Large intestine (tissue), 3 donors: ENCODE data around the gene KRTAP3-2. TPM values are rescaled to one million over a fixed set of nuclear protein-coding genes. Genes with fewer than 3 reads are reported as not detected.

Source experiments
- DNase-seq, 2 donors: peaks; one replicate each; pipeline versions ENCODE4 v3.0.0 to v3.0.0-alpha.2; 2013
- H3K27ac ChIP-seq: one replicate; pipeline ENCODE4 v1.5.1; 2013; ENCODE audit warnings: low read length
- H3K27me3 ChIP-seq: 2 replicates; pipeline ENCODE4 v1.6.1; 2013; ENCODE audit warnings: low read length; ENCODE audit not compliant: control insufficient read depth, insufficient read depth
- H3K36me3 ChIP-seq: 2 replicates; pipeline ENCODE4 v1.6.1; 2013; ENCODE audit warnings: low read length; ENCODE audit not compliant: control insufficient read depth, insufficient read depth
- H3K4me1 ChIP-seq: one replicate; pipeline ENCODE4 v1.6.1; 2013; ENCODE audit warnings: low read length; ENCODE audit not compliant: control insufficient read depth, insufficient read depth
- H3K4me3 ChIP-seq: one replicate; pipeline ENCODE4 v1.5.1; 2013; ENCODE audit warnings: low read length
- H3K9me3 ChIP-seq: one replicate; pipeline ENCODE4 v1.6.1; 2013; ENCODE audit warnings: mild to moderate bottlenecking, low read depth, low read length, moderate library complexity; ENCODE audit not compliant: control insufficient read depth
- whole genome bisulfite sequencing: methylation state at CpG from one replicate; pipeline ENCODE4 v1.1.5; 2013; ENCODE audit warnings: low lambda C conversion rate; ENCODE audit not compliant: insufficient coverage; 5-methylcytosine and 5-hydroxymethylcytosine counted together
- polyA plus RNA-seq: library from polyadenylated mRNA; unstranded; fragments of 120-200 nt; gene quantifications from one replicate; pipeline ENCODE4 v1.2.1, GENCODE V29; 2013

KRTAP3-2 gene
- polyA plus RNA-seq, 1 donor = not detected

DNA sequence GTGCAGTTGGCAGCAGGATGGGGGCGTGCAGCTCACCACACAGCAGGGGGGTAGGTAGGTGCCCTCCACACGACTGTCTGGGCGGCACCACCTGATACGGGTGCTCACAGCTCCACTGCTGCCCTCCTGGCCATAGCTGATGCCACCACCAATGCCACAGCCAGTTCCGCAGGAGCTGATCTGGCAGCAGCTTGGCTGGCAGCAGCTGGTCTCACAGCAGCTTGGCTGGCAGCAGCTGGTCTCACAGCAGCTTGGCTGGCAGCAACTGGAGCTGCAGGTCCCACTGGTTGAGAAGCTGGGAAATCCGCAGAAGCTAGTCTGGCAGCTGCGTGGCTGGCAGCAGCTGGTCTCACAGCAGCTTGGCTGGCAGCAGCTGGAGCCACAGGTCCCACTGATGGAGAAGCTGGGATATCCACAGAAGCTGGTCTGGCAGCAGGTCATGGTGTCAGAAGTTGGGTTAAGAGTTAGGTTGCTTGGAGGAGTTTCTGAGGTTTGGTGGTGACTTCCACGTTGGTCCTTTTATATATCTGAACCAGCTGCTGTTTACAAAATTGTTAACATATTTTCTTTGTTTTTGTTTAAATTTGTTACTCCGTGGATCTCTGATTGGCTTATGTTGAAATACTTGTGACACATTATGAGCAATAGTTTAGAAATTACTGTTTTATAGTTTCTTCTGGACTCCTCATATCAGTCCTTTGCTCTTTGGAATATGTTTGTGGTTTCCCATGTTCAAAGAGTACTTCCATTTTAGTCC, 27.2 kb upstream of the KRTAP3-2 start, which contains the start of gene KRTAP1-5:
Gene KRTAP1-5, minus strand, starts transcription at position 494 of the 757 bp plus-strand sequence. Its CDS starts 53 bp downstream, at position 441.
- WGBS = 64% methylated on average over 2 of the region's 9 CpGs
- Histone ChIP-seq H3K4me3 (no peak within 1 kb of the TSS), H3K4me1 (no peaks in the 10 kb centered on the region), H3K36me3 (no peaks in the 10 kb centered on the region), H3K27ac (no peak within 1 kb of the TSS), H3K9me3 (no peaks in the 10 kb centered on the region), H3K27me3 (no peaks in the 10 kb centered on the region)
- no peak for DNase-seq

DNA sequence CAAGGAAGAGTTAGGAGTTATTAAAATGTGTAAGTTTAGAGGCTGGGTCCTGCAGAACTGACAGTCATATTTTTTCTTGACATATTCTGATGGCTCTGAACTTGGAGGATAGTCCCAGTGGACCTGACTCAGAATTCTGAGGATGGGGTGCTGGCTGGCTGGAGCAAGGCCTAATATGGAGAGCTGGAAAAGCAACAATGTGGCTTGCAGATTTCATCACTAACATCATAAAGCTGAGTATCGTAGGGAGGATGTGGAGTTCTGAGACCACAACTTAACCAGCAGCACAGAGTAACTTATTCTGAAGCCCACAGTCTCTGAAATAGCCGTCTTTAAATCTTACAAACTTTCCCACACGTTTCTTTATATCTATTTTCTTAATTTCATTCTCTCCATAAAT, 25.0 kb upstream of the KRTAP3-2 start:
- Histone ChIP-seq H3K27ac (no peak overlapping the region), H3K9me3 (no peaks in the 10 kb centered on the region)

DNA sequence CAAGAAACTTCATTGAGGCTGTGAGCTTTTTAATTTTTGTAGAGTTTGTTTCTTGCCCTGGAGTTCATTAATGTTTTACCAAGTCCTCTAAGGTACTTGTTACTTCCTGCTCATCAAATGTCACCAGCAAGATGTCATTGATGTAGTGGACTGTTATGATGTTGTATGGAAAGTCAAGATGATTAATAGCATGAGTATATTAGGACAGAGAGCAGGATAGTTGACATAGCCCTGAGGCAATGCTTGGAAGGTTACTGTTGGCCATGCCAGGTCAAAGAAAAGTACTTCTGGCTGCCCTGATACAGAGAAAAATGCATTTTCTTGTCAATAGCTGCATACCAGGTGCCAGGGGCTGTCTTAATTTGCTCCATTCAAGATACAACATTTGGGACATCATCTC, 20.6 kb upstream of the KRTAP3-2 start:
- H3K9me3 ChIP-seq = no peaks in the 10 kb centered on the region
- H3K27me3 ChIP-seq = no peaks in the 10 kb centered on the region
- no peaks in the 10 kb centered on the region for H3K36me3 ChIP-seq
- no peak for DNase-seq
- no peak overlapping the region for H3K27ac ChIP-seq
- H3K4me3 ChIP-seq = no peak overlapping the region
- no peaks in the 10 kb centered on the region for H3K4me1 ChIP-seq

More for the DNA sequence above, 25.0 kb upstream of the KRTAP3-2 start:
- no peaks in the 10 kb centered on the region for H3K4me1 ChIP-seq
- H3K27me3 ChIP-seq = no peaks in the 10 kb centered on the region
- H3K36me3 ChIP-seq = no peaks in the 10 kb centered on the region
- DNase-seq = no peak
- no peak overlapping the region for H3K4me3 ChIP-seq
- no CpG with 5 or more reads among the region's 3 CpGs for WGBS

DNA sequence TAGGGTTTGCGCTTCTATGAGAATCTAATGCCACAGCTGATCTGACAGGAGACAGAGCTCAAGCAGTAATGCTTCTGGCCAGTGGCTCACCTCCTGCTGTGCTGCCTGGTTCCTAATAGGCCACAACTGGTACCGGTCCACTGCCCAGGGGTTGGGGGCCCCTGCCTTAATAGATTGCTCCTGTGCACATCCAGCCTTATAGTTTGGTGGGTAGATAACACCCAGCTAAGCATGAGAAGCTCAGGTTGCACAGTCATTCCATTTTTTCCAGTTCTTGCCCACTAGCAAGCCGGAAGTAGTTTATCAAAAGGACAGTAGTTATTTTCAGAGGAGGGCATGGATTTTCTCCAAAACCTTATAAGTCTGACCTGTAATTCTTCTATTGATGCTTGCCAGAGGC, 19.7 kb upstream of the KRTAP3-2 start:
- Histone ChIP-seq H3K4me1 (no peaks in the 10 kb centered on the region), H3K27me3 (no peaks in the 10 kb centered on the region), H3K36me3 (no peaks in the 10 kb centered on the region), H3K4me3 (no peak overlapping the region), H3K27ac (no peak overlapping the region), H3K9me3 (no peaks in the 10 kb centered on the region)
- DNase-seq = no peak
- WGBS = no CpG with 5 or more reads among the region's 3 CpGs

DNA sequence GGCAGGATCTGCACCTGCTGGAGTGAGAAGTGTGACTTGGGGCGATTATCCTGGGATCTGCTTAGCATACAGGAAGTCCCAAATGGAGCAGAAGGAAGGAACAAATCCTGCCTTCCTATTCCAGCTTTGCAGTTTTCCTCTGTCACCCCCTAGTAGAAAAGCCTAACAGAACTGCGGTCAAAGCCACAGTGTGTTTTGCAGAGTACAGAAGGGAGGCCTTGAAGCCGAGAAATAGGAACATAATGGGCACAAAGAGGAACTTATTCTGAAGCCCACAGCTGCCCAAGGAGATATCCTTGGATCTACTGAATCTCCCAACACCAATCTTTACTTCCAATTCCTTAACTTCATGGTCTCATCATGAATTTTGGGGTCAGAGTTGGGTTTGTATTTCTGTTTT, 18.8 kb upstream of the KRTAP3-2 start:
- Histone ChIP-seq H3K27ac (no peak overlapping the region), H3K4me1 (no peaks in the 10 kb centered on the region), H3K9me3 (no peaks in the 10 kb centered on the region), H3K36me3 (no peaks in the 10 kb centered on the region), H3K27me3 (no peaks in the 10 kb centered on the region), H3K4me3 (no peak overlapping the region)
- no peak for DNase-seq
- no CpG with 5 or more reads among the region's 3 CpGs for WGBS

DNA sequence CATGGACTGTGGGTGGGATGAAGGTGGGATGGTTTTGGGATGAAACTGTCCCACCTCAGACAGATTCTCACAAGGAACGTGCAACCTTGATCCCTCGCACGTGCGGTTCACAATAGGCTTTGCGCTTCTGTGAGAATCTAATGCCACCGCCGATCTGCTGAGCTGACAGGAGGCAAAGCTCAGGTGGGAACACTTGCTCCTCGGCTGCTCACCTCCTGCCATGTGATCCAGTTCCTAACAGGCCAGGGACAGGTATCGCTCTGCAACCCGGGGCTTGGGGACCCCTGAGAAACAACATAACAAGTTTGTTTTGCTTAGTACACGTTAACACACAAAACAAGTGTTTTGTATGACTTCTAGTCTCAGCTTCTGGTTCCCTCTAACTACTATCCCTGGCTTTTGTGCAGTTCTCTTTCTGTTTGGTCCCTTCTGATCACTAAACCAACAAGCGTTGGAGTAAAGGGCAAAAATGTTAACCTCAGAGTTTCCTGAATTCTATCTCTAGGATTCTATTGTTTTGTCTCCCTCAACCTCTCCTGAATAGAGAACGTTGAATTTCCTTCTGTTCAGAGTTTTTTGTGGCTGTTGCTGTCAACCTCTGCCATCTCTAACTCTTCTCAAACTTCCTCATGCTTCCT, 17.0 kb upstream of the KRTAP3-2 start:
- Histone ChIP-seq H3K36me3 (no peaks in the 10 kb centered on the region), H3K4me3 (no peak overlapping the region), H3K27ac (no peak overlapping the region), H3K9me3 (no peaks in the 10 kb centered on the region), H3K4me1 (no peaks in the 10 kb centered on the region), H3K27me3 (no peaks in the 10 kb centered on the region)
- no peak for DNase-seq
- 65% methylated on average over 2 of the region's 13 CpGs for WGBS

DNA sequence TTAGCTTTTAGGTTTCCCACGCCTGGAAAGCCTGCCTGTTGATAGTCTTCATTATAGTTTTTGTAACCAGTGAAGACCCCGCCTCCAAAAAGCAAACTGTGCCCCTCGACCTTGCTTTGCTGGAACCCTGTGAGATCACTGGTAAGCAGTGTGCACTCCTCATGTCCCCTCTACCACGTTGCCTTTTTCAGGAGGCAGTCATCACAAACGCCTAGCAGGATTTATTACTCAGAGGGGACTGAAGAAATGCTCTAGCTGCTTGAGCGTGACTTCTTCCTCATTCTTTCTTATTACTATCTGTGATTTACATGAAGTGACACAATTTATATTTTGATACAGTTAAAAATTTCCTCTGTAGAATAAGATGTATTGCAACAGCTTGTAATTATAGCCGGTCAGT, 15.7 kb upstream of the KRTAP3-2 start:
- H3K27ac ChIP-seq = no peak overlapping the region
- no peaks in the 10 kb centered on the region for H3K36me3 ChIP-seq
- WGBS = 100% methylated on average over 2 of the region's 7 CpGs
- no peak overlapping the region for H3K4me3 ChIP-seq
- no peaks in the 10 kb centered on the region for H3K9me3 ChIP-seq
- no peak for DNase-seq
- no peaks in the 10 kb centered on the region for H3K4me1 ChIP-seq
- no peaks in the 10 kb centered on the region for H3K27me3 ChIP-seq

DNA sequence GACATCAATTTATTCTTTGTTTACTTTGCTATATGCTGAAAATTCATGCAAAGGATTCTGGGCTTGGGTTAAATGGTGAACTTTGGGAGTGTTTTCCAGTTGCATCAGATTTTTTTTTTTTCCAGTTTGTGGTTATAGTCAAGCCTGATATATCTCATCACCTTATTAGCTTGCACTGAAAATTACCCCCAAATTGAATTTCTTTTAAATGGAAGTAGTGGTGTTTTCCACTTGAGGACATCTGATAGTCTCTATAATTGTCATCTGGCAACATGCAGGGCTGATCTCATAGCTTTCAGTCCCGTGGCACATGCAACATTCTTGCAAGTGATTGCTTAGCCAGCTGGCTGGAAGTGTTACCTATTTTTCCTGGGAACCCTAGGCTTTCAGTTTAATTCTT, 13.9 kb upstream of the KRTAP3-2 start:
- no peak overlapping the region for H3K4me3 ChIP-seq
- no peaks in the 10 kb centered on the region for H3K4me1 ChIP-seq
- H3K27ac ChIP-seq = no peak overlapping the region
- DNase-seq = no peak
- H3K36me3 ChIP-seq = no peaks in the 10 kb centered on the region
- no peaks in the 10 kb centered on the region for H3K9me3 ChIP-seq
- H3K27me3 ChIP-seq = peaks cover 2% of the 10 kb centered on the region
- no CpG with 5 or more reads among the region's 1 CpG for WGBS

DNA sequence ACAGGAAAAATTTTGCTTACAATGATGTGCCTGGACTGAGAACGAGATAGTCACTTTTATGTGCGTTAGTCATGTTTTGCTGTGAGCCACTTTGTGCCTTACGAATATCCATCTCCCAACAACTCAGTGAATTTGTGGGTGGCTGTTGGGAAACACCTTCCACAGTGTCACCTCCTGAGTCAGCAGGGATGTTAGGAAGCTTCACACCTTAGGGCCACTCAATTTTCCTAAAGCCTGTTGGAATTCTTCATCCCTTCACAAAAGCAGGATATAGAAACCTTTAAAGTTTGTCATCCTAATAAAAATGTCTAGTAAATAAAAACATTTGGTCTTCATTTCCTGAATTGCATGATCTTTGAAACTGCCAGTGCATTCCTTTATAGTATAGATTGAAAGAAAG, 13.5 kb upstream of the KRTAP3-2 start:
- Histone ChIP-seq H3K27ac (no peak overlapping the region), H3K36me3 (no peaks in the 10 kb centered on the region), H3K27me3 (peaks cover 2% of the 10 kb centered on the region), H3K4me3 (no peak overlapping the region), H3K9me3 (no peaks in the 10 kb centered on the region), H3K4me1 (no peaks in the 10 kb centered on the region)
- DNase-seq = no peak
- WGBS = no CpG with 5 or more reads among the region's 3 CpGs

DNA sequence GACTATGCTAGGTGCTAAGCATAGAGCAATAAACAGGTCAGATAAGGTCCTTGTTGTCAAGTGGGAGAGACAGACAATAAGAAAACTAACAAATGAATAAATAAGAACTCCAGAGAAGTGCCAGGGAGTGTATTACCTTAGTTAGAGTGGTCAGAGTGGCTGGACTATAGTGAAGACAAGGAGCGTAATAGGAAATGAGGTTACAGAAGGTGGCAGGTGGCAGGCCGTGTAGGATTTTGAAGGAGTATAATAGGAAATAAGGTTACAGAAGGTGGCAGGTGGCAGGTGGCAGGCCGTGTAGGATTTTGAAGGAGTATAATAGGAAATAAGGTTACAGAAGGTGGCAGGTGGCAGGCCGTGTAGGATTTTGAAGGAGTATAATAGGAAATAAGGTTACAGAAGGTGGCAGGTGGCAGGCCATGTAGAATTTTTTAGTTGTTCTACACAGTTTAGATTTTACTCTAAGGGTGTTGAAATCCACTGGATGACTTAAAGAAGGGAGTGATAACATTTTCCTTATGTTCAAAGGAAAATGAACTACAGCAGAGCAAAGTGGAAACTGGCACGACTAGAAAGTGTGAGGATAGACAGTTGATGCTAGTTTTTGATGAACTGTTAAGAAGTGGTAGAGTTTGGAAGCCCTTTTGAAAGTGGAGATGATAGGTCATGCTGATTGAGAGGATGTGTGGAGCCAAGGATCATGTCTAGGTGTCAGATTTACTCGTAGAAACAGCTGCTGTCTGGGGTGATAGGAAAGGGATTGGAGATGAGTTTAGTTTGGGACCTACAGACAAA, 12.8 kb upstream of the KRTAP3-2 start:
- no peaks in the 10 kb centered on the region for H3K9me3 ChIP-seq
- no peak overlapping the region for H3K4me3 ChIP-seq
- no peak overlapping the region for H3K27ac ChIP-seq
- H3K27me3 ChIP-seq = peaks cover 2% of the 10 kb centered on the region
- H3K4me1 ChIP-seq = no peaks in the 10 kb centered on the region
- H3K36me3 ChIP-seq = no peaks in the 10 kb centered on the region
- DNase-seq = no peak
- 82% methylated on average over 5 of the region's 6 CpGs for whole genome bisulfite sequencing
